Measurements from ENCODE around the gene CIB2.

DNA sequence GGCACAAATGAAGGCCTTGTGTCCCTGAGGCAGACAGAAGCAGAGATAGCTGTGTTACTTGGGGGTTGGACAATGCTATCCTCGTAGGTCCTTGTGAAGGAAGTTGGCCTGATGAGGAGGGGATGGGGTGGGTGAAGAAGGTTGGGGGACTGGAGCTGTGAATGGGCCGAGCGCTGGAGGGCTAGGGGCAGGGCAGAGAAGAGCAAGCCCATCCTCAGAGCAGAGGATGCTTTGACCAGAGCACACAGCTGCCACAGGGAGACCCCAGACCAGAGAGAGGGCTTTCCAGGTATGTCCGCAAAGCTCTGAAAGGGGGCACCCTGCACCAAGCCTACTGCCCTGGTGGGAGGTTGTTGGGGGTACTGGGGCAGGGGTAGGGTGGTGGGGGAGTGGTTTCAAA, 48.1 kb downstream of the CIB2 start:
- TF ChIP-seq CTCF (IDR thresholded peaks at IDR 0.05) = no peak
- no peak for TF ChIP-seq POLR2A (IDR thresholded peaks at IDR 0.05)
- no peak for TF ChIP-seq EP300 (IDR thresholded peaks at IDR 0.05; ENCODE audit: low read depth)

All from transverse colon (tissue), 3 donors.